Gastrocnemius medialis (tissue), 4 donors: Measurements from ENCODE around the gene AMPD1.
A peak's percentile ranks its signal among the peaks of the same experiment; 100 is the strongest.

Experiments used
- POLR2A ChIP-seq, 2 donors: fragments of 450-650 bp; IDR thresholded peaks; one replicate each; pipeline ENCODE4 v1.6.1; 2017; ENCODE audit warnings: antibody characterized with exemption in 2 of 2, mild to moderate bottlenecking in 2 of 2, moderate library complexity in 2 of 2
- TF ChIP-seq, protein P1 (sequence below), 5 experiments: fragments of 450-650 bp in 3 of 5; fragments of 200-600 bp in 2 of 5; sonication (generic) in 2 of 5; IDR thresholded peaks in 4 of 5; conservative IDR thresholded peaks in 1 of 5; 1 replicate in 4 of 5; 2 replicates in 1 of 5; pipeline ENCODE4 v1.5.1; 2016 to 2019; ENCODE audit warnings: antibody characterized with exemption in 5 of 5, mild to moderate bottlenecking in 3 of 5, moderate library complexity in 3 of 5

DNA sequence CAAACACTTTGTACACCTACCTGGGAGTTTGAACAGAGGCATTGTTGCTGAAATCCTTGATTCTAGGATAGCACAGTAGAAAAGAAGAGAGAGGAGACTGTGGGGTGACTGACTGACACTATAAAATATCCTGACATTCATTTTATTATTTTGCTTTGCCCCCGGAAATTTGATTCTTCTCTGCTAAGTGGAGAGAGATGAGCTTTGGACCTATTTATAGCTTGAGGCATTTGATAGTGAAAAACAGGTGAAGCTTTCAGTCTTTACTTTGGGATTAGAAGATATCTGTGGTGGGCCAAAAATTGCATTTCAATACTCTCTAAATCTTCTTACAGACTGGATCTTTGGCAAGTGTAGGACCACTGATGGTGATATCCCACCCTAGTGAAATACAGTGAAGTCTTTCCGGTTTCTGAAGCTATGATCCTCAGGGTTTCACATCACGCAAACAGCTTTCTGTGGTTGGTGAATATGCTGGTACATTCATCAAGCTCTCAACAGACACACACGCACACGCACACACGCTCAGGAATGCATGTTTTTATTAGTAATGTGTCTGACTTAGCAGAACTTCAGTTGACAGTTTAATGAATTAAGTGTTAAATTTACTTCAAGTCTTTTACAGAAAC lies at the start of gene AMPD1:
- TF ChIP-seq, protein P1, sequence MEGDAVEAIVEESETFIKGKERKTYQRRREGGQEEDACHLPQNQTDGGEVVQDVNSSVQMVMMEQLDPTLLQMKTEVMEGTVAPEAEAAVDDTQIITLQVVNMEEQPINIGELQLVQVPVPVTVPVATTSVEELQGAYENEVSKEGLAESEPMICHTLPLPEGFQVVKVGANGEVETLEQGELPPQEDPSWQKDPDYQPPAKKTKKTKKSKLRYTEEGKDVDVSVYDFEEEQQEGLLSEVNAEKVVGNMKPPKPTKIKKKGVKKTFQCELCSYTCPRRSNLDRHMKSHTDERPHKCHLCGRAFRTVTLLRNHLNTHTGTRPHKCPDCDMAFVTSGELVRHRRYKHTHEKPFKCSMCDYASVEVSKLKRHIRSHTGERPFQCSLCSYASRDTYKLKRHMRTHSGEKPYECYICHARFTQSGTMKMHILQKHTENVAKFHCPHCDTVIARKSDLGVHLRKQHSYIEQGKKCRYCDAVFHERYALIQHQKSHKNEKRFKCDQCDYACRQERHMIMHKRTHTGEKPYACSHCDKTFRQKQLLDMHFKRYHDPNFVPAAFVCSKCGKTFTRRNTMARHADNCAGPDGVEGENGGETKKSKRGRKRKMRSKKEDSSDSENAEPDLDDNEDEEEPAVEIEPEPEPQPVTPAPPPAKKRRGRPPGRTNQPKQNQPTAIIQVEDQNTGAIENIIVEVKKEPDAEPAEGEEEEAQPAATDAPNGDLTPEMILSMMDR (IDR thresholded peaks at IDR 0.05 in 4 of 5, conservative IDR thresholded peaks at IDR 0.05 in 1 of 5) = no peak
- peak in 1 of 2 donors; percentile 73 for TF ChIP-seq POLR2A (IDR thresholded peaks at IDR 0.05)
